Suppressor macrophage treated with lipopolysaccharide for 4 hours (primary cell): ENCODE data around the gene FPR3.
A peak's percentile ranks its signal among the peaks of the same experiment; 100 is the strongest.
"Not testable (repeated sequence)": the region's sequence is repeated elsewhere in the genome, so short reads cannot be mapped to it uniquely, and the experiment has no call there.

Experiments
- DNase-seq: peaks from one replicate; pipeline ENCODE4 v3.0.0-alpha.2; 2020

The FPR3 gene

DNA sequence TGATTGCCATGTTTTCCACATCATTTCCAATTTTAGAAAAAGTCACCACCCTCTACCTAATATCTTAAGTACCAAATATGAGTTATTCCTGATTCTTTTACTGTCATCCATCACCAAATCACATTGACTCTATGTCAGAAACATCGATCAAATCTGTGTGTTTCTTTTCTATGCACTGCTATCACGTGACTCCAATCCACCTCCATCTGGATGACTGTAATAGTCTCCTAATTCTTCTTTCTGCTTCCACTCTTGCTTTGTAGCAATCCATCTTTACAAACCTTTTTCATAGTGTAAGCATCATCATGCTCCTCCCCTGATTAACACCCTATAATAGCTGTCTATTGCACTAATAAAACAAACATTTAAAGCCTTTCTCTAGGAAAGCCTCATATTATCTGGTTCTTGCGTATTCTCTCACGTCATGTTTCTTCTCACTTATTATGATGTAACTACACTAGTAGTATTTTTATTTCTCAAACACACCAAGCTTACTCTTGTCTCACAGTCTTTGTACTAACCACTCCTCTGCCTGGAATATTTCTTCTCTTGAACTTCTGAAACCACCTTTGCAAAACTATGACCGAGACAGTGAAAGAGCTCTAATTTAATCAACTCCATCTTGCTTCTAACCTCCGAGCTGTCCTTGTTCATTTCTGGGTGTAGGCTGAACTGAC is 10.7 kb upstream of the FPR3 start:
- peak; percentile 42 for DNase-seq

DNA sequence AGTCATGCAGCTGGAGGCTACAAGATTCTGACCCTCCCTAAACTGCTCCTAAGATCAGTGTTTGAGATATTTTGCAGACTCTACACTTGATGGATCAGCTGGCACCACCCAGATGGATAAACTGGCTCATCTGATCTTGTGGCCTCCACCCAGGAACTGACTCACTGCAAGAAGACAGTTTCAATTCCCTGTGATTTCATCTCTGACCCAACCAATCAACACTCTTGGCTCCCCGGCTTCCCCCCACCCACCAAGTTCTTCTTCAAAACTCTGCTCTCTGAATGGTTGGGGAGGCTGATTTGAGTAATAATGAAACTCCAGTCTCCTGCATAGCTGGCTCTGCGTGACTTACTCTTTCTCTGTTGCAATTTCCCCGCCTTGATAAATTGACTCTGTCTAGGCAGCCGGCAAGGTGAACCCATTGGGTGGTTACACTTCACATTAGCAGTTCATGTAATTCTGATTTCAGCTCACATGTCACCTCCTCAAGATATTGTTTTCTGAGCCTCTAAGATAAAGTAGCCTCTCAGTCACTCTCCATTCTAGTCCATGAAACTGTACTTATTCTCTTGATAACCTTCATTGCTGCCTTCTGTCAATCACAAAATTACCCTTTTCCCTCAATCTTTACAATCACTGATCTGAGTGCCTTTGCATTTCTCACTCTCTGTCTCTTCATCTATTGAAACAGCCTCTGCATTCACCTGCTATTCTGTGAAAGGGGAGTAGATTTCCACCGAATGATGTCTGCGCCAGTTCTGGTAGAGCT is 9.9 kb upstream of the FPR3 start:
- peak; percentile 99 for DNase-seq

GRCh38 chr19:51786646-51787494 is 8.1 kb upstream of the FPR3 start:
- DNase-seq: peak; percentile 89

DNA sequence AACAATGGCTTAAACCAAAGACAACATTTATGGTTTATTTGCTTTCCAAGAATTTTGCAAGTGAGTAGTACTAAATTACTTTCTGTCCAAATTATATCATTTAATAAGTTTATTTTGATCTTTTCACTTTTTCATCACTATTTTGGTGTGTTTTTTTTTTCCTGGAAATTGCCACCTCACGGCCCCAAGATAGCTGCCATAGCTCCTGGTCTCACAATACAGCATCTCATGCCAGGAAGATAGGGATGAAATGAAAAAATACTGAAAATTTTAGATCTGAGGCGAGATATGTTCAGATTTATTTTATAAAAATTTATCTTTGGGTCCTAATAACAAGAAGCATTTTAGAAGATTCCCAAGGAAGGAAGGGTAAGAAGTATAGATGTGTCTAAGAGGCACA is 6.9 kb upstream of the FPR3 start:
- DNase-seq: no peak

DNA sequence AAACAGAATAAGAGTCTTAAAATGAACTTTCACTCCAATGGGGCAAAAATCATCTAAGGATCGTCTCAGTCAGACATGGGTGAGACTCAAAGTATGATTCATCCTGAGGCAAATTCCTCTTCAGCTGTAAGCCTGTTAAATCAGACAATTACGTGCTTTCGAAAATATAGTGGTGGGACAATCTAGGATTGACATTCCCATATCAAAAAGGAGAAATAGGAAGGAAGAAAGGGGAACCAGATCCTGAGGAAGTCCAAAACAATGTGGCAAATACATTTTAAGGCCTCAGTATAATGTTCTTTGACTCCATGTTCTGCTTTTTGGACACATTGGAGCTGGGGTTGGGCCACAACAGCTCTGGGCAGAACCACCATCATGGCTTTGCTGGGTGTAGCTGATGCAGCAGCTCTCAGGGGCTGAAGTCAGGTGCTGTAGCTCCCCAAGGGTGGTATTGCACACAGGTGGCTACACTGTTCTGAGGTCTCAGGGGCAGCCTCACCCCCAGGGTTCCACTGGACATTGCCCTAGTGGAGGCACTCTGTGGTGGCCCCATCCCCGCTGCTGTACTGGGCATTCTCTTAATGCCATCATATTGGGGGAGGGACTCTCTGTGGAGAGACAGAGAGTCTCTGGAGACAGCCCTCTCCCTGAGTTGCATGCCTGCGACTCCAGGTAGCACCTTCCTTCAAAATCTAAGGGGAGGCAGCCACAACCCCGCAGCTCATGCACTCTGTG is 5.7 kb upstream of the FPR3 start:
- DNase-seq: peak; percentile 90

DNA sequence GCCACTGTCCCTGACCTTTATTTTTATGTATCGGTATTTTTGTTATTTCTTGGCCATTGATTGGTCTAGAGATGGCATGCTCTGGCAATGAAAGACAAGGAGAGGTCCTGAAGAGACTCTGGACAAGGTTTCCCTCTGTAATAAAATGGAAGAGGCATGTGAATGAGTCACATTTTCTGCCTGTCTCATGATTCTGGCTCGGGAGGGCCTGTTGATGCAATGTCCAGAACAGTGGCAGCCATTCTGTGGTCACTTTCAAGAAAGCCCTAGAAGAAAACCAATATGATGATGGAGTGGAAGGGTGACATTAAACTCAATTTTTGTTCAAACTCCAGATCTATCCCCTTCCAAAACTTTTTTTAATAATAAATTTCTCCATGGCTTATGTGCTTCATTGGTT is 2.0 kb upstream of the FPR3 start:
- peak; percentile 44 for DNase-seq

DNA sequence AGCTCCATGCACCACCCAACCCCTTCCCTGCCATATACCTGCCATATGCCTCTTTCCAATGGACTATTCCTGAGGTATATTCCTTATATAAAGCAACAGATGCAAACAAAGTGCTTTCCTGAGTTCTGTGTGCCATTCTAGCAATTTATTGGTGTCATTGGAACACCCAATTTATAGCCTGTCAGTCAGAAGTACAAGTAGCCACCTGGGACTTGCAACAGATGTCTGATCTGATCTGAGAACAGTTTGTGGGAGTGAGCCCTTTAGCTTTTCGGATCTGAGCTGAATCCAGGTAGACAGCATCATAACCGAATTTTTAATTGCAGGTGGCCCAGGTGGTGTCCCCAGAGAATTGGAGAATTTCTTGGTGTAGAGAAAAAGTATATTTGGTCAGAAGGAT is 963 bp upstream of the FPR3 start:
- no peak for DNase-seq

- peak; percentile 86 for DNase-seq
Measured at GRCh38 chr19:51796195-51796679, 1.3 kb downstream of the FPR3 start.

- DNase-seq: no peak
Measured at GRCh38 chr19:51797480-51797879, 2.5 kb downstream of the FPR3 start.

- DNase-seq: no peak
Measured at GRCh38 chr19:51798062-51798461, 3.1 kb downstream of the FPR3 start.

DNA sequence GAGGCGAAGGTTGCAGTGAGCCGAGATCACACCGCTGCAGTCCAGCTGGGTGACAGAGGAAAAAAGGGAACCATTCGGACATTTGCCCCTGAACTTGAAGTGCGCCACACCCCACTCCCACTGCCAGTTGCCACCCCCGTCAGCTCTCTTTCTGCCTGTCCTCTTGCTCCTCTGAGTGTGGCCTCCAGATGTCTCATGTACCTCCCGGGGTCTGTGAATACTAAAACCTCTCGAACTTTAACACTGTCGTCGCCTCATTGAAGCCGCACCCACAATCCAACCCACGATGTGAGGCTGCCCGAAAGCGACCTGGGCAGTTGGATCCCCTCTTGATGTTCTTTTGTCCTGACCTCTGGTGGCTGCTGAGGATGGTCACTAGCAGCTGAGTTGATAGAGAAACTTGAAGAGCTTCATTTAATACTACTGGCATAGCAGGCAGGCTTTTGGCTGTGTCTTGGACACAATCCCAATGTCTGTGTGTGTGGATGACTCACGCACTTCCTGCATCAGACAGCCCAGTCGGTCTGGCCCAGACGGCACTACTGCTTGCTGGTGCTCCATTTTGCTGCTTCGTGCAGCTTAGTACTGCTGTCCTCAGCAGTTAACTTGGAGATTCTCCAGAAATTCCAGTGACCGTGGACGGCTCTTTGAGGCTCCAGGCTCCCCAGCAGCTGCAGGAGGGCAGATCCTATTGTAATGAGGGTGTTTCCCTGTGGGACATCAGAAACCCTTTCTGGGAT is 4.2 kb downstream of the FPR3 start:
- DNase-seq: peak; percentile 90

GRCh38 chr19:51799774-51800472 is 5.0 kb downstream of the FPR3 start:
- no peak for DNase-seq

- DNase-seq: no peak
Measured at GRCh38 chr19:51800473-51801244, 5.7 kb downstream of the FPR3 start.

DNA sequence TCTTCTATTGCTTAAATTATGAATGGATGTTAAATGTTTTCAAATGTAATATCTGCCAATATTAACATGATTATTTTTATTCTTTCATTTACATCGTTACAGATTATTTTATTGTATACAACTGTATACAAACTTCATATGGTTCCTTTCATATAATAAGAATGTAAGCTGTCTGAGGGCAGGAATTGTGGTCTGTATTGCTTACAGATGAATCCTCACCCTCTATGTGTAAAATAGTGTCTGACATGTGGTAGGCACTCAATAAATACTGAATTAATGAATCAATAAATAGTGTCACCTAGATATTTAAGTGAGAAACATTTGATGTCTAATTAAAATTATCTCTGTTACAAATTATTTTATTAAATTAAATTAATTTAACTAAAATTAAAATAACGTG is 7.8 kb downstream of the FPR3 start:
- no peak for DNase-seq

DNA sequence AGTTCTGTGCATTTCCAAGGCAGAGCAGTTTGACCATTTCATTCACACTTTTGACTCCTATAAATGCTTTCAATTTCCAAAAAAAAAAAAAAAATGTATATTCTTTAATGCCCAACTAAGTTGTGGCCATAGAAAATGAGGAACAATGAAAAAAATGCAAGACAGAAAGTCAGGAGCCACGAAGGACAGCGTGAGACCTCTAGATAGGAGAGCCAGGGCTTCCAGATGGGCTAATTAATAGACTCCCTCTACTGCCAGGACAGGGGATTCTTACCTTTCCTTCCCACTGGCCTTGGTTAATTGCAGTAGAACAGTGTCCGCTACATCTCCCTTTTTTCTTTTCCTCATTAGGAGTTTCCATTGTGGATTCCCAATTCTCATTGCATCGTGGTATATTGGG is 8.6 kb downstream of the FPR3 start:
- peak; percentile 60 for DNase-seq

GRCh38 chr19:51803967-51804366 is 9.0 kb downstream of the FPR3 start:
- peak; percentile 80 for DNase-seq

GRCh38 chr19:51804789-51805188 is 9.8 kb downstream of the FPR3 start:
- not testable (repeated sequence) for DNase-seq

GRCh38 chr19:51805396-51805795 is 10.4 kb downstream of the FPR3 start:
- peak; percentile 65 for DNase-seq

DNA sequence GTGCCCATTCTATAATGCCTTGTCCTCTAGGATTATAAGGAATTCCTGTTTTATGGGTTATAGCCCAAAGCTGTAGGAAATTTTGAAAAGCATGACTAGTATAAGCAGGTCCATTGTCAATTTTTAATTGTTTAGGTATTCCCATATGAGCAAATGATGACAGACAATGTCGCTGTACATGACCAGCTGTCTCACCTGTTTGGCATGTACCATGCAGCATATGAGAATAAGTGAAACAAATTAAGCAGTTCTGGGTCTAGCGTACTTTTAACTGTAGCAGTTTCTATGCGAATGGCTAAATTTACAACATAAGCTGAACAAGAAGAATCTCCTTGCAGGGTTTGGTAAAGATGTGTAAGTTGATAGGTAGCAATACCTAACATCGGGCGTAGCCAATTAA is 11.6 kb downstream of the FPR3 start:
- DNase-seq: not testable (repeated sequence)

DNA sequence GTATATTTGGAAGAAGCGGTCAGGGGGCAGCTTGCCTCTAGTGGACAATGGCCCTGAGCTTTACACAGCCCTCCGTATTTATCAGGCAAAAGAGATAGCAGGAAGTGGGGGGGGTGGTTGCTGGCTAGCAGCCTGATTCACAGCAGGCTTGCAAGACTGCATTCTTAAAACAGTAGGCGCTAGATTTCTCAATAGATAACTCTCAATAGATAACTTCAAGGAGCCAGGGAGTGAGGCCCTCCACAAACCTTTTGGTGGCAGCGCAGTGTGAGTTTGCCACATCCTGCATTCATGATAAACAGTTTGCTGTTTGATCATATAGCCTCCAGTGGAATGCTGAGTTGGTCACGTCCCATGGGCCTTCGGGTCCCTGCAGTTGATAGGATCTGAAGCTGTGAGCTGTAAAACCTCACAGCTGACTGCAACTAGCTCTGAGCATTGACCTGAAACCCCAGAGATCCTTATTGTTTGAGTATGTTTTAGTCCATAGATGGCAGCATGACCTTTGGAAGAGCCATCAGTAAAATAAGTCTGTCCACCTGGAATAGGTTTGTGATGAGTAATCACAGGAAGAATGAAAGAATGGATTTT is 12.2 kb downstream of the FPR3 start:
- DNase-seq: peak; percentile 77
